Mononuclear cell (primary cell): Measurements from ENCODE around the gene OSBP2. TPM values are rescaled to one million over a fixed set of nuclear protein-coding genes. Genes with fewer than 3 reads are reported as not detected.

Experiments used
- H3K27me3 ChIP-seq: 2 replicates; pipeline ENCODE4 v1.6.0; 2011; ENCODE audit warnings: low read length, control low read depth; ENCODE audit not compliant: insufficient read depth
- H3K4me1 ChIP-seq: 2 replicates; pipeline ENCODE4 v1.5.1; 2011; ENCODE audit warnings: mild to moderate bottlenecking, low read length, control low read depth; ENCODE audit not compliant: insufficient read depth
- H3K4me3 ChIP-seq: 2 replicates; pipeline ENCODE4 v1.5.1; 2011; ENCODE audit warnings: mild to moderate bottlenecking, low read length, moderate library complexity
- H3K9me3 ChIP-seq: 2 replicates; pipeline ENCODE4 v1.5.1; 2011; ENCODE audit warnings: low read depth, mild to moderate bottlenecking, control low read depth, low read length
- total RNA-seq: library from RNA; depleted of rRNA; stranded (reverse); fragments of >200 nt; gene quantifications from one replicate; pipeline ENCODE4 v1.2.3, GENCODE V29; 2012

The OSBP2 gene
- total RNA-seq, 1 donor: 3.1 TPM

DNA sequence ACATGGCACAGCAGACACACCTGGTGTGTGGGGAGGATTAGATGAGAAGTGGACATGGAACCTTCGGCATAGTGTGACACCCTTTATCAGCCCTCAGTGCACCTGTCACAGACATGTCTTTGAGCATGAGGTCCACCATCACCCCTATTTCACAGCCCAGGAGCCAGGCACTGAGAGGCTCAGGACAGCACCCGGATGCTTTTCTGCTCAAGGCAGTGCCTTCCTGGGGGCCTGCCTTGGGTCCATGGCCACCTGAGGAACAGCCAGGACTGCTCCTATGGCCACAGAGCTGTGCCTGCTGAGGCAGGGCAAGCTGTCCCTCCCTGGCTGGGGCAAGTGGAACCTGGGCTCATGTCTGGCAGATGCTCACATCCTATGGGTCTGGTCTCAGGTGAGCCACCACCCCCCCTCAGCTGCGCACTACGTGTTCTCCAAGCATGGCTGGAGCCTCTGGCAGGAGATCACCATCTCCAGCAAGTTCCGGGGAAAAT, 198.1 kb downstream of the OSBP2 start:
- H3K4me1 ChIP-seq: no peaks in the 10 kb centered on the region
- H3K27me3 ChIP-seq: no peaks in the 10 kb centered on the region

DNA sequence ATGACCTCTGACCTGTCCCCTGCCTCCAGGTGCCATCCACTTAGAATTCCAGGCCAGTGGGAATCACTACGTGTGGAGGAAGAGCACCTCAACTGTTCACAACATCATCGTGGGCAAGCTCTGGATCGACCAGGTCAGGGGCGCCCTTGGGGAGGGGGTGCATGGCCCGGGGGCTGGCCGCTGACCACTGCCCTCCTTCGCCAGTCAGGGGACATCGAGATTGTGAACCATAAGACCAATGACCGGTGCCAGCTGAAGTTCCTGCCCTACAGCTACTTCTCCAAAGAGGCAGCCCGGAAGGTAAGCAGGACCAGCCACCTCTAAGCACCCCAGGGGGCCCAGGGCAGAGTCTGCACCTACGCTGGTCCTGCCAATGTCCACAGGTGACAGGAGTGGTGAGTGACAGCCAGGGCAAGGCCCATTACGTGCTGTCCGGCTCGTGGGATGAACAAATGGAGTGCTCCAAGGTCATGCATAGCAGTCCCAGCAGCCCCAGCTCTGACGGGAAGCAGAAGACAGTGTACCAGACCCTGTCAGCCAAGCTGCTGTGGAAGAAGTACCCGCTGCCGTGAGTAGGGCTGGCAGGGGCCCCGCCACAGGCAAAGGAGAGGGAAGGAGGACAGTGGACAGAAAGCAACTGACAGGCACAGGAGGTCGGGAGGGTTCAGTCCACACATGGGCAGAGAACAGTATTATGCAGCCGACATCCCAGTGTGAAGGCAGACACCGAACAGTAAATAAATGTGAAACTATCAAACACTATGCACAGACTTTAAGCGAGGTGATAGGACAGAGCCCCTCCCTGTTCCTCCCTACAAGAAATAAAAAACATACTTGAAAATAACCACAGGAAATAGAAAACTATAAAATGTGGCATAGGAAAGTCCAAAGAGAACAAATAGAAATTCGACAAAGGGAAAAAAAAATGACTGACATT, 199.0 kb downstream of the OSBP2 start:
- Histone ChIP-seq H3K4me3 (no peak overlapping the region), H3K9me3 (no peaks in the 10 kb centered on the region), H3K4me1 (no peaks in the 10 kb centered on the region), H3K27me3 (no peaks in the 10 kb centered on the region)

More for the DNA sequence above, 198.1 kb downstream of the OSBP2 start:
- no peak overlapping the region for H3K4me3 ChIP-seq
- H3K9me3 ChIP-seq: no peaks in the 10 kb centered on the region

DNA sequence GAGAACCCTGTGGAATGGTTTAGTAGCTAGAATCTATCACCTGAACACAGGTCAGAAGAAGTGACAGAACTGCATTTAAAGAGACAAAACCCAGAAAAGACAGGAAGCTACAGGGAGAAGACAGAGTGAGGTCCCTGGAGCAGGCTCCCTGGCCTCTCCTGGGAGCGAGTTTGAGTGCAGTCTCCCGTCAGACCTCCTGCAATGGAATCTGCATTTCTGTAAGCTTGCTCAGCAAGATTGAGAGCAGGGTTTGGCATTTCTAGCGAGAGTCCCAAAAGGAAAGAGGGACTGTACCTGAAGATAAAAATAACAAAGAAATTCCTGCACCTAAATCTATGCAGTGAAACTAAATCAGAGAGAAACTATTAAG, 199.7 kb downstream of the OSBP2 start:
- Histone ChIP-seq H3K4me1 (no peaks in the 10 kb centered on the region), H3K27me3 (no peaks in the 10 kb centered on the region), H3K9me3 (peaks cover 4% of the 10 kb centered on the region), H3K4me3 (no peak overlapping the region)

DNA sequence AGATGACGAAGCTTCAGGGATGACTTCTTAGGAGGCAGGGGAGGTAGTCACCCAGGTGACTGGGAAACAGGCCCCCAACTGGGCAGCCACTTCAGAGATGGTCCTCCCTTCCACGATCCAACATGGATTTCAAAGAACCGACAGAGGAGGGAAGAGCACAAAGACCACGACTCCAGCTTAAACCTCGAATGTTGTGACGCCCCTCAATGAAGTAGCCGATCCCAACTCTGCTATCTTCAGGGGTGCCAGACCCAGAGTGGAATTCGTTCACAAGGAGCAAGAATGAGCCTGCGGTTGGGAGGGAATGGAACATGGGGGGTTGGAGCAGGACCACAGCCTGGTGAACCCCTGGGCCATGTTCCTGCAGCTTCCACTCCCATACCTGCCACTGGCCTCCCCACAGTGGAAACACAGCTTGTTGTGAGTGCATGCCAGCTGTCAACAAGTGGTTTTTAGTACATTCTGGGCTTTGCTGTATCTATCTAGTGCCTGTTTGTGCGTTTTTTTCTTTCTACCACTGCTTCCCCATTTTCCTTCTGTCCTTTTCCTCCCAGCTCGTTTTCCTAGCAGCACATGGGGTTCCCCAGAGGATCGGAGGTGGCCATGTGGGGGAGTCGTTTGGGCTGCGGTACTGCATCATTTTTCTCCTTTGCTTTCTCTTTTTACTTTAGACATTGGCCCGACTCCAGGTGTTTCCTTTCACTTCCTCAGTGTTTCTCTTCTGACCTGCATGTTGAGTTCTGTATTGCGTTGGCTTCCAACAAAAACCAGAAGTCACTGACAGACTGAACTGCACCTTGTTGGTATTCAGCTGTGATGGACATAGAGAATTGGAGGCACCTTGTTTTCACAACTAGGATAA, 208.1 kb downstream of the OSBP2 start:
- no peak overlapping the region for H3K4me3 ChIP-seq
- H3K27me3 ChIP-seq: no peaks in the 10 kb centered on the region
- H3K9me3 ChIP-seq: peaks cover 5% of the 10 kb centered on the region
- no peaks in the 10 kb centered on the region for H3K4me1 ChIP-seq

DNA sequence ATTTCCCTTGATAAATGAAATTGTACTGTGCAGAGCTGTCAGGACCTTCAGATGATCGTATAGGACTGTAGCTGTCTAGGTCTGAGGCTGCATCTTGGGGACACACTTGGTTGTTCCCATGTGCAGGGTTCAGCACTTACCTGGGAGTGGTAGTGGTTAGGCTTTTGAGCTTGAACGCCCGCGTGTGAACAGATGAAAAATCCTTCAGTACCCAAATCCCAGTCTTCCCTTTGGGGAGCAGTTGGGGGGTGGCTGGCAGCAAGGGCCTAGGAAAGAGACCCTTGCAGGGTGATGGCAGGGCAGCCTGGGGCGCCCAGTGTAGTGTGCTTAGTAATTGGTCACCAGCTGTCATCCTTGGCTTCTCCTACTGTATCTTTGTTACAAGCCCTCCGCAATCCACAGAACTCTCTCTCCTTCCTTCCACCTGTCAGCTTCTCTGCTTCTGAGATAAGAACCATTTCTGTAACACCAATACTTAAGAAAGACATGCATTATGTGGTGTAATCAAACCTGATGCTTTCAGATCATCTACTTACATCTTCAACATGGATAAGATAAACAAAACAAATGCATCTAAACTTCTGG, 209.3 kb downstream of the OSBP2 start:
- H3K4me3 ChIP-seq: no peak overlapping the region
- peaks cover 4% of the 10 kb centered on the region for H3K9me3 ChIP-seq
- H3K27me3 ChIP-seq: no peaks in the 10 kb centered on the region
- no peaks in the 10 kb centered on the region for H3K4me1 ChIP-seq

DNA sequence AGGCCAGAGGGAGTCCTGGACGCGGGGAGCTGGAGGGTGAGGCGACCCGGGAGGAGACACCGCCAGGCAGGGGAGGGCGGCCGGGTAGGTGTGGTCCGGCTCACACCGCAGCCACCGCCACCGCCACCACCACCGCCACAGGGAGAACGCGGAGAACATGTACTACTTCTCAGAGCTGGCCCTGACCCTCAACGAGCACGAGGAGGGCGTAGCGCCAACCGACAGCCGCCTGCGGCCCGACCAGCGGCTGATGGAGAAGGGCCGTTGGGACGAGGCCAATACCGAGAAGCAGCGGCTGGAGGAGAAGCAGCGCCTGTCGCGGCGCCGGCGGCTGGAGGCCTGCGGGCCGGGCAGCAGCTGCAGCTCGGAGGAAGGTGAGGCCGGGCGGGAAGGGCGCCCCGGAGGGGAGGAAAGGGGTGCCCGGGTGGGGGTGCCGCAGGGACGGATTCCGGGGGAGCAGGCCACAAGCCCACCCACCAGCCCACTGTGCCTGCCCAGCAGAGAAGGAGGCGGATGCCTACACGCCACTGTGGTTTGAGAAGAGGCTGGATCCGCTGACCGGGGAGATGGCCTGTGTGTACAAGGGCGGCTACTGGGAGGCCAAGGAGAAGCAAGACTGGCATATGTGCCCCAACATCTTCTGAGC, 211.1 kb downstream of the OSBP2 start:
- Histone ChIP-seq H3K4me3 (no peak overlapping the region), H3K27me3 (no peaks in the 10 kb centered on the region), H3K4me1 (no peaks in the 10 kb centered on the region), H3K9me3 (no peaks in the 10 kb centered on the region)

DNA sequence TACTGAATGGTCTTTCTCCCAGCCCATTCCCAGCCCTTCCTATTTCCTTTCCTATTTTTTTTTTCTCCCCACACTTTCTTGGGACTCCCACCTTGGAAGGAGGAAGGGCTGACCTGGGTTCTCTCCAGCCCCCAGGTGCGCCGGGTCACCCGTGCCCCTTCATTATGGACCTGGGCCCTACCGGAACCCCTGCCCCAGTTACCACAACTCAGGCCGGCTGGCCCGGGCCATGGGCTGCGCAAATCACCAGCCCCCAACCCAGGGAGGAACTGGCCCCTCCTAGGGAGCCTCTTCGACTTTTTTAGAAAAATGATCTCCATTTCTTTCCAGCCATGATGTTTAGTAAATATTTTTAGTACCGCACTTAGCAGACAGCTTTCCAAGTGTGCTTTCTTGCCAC, 211.7 kb downstream of the OSBP2 start:
- no peak overlapping the region for H3K4me3 ChIP-seq
- no peaks in the 10 kb centered on the region for H3K9me3 ChIP-seq

DNA sequence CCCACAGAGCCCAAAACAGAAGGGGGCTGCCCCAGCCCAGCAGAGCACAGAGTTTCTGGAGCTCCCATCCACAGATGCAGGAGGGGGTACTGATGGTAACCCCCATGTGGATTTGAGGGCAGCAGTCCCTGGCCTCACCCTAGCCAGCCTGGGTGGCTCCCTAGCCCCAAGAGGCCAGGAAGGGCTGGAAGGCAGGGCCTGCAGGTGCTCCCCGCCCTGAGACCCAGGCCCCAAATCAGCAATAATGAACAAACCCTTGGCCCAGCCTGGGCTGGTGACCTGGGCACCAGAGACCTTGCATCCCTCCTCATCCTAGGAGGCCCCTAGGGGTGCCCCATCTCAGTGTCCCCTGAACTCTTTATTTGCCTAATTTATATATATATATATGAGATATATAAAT, 212.3 kb downstream of the OSBP2 start:
- H3K9me3 ChIP-seq: no peaks in the 10 kb centered on the region
- H3K4me1 ChIP-seq: no peaks in the 10 kb centered on the region
- H3K4me3 ChIP-seq: no peak overlapping the region
- no peaks in the 10 kb centered on the region for H3K27me3 ChIP-seq

More for the DNA sequence above, 211.7 kb downstream of the OSBP2 start:
- no peaks in the 10 kb centered on the region for H3K27me3 ChIP-seq
- no peaks in the 10 kb centered on the region for H3K4me1 ChIP-seq

DNA sequence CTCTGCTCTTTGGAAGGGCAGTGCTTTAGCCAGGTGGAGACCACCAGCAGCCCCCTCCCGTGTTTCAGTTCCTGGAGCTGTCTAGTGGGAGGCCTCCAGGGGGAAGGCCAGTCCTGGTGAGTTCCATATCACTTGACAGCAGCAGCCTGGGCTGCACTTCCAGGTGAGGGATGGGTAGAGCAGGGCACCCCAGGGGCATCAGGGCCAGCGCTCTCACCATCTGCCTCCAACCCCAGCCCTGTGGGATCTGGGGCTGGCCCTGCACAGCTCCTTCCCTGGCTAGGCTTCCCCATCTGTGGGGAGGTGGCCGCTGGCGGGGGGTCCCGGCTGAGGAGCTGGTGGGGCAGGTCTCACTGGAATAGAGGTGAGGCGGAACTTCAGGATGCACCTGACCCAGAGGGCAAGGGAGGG, 213.4 kb downstream of the OSBP2 start:
- H3K9me3 ChIP-seq: no peaks in the 10 kb centered on the region
- no peak overlapping the region for H3K4me3 ChIP-seq
- no peaks in the 10 kb centered on the region for H3K27me3 ChIP-seq
- H3K4me1 ChIP-seq: no peaks in the 10 kb centered on the region

DNA sequence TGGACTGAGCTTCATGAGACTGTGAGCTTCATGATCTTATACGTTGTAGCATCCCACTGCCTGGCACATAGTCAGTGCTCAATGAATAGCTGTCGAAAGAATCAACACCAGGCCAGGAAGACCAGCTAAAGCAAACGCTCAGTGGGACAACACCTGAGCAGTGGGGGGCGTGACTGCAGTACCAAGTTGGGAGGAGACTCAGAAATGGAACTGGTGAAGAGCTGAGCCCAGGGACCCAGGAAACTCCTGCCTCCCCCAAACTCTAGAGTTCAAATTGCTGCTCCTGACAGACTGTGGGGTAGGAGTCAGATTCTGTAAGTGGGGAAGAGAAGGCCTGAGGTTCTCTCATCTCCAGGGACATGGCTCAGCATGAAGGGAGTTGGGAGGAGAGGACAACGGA, 214.6 kb downstream of the OSBP2 start:
- Histone ChIP-seq H3K4me1 (no peaks in the 10 kb centered on the region), H3K4me3 (no peak overlapping the region), H3K9me3 (no peaks in the 10 kb centered on the region), H3K27me3 (no peaks in the 10 kb centered on the region)

DNA sequence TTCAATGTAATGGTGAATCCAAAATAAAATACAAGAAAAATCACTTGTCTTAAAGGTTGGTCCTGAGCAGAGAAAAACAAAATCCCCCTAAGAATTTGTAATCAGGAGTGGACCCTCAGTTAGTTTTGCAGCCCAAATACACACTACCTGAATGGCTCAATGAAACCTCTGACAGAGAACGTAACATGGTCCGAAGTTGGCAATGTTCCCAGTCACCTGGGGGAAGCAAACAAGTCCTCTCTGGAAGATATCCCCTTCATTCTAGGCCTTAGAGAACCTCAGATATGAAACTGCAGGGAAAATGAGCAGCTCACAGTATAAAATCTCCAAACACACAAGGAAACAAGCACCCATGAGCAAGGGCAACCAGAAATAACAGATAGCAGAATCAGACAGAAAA, 215.7 kb downstream of the OSBP2 start:
- no peaks in the 10 kb centered on the region for H3K27me3 ChIP-seq
- H3K9me3 ChIP-seq: peaks cover under 1% of the 10 kb centered on the region
- no peaks in the 10 kb centered on the region for H3K4me1 ChIP-seq
- no peak overlapping the region for H3K4me3 ChIP-seq

DNA sequence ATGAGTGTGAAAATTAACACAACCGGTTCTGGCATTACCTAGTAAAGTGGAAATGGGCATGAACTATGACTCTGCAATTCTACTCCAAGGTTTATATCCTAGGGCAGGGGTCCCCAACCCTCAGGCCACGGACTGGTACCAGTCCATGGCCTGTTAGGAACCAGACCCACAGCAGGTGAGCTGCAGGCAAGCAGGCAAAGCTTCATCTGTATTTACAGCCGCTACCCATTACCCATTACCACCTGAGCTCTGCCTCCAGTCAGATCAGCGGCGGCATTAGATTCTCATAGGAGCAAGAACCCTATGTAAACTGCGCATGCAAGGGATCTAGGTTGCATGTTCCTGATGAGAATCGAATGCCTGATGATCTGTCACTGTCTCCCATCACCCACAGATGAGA, 224.1 kb downstream of the OSBP2 start:
- no peak overlapping the region for H3K4me3 ChIP-seq
- no peaks in the 10 kb centered on the region for H3K27me3 ChIP-seq
- peaks cover 5% of the 10 kb centered on the region for H3K9me3 ChIP-seq
- H3K4me1 ChIP-seq: peaks cover 18% of the 10 kb centered on the region

DNA sequence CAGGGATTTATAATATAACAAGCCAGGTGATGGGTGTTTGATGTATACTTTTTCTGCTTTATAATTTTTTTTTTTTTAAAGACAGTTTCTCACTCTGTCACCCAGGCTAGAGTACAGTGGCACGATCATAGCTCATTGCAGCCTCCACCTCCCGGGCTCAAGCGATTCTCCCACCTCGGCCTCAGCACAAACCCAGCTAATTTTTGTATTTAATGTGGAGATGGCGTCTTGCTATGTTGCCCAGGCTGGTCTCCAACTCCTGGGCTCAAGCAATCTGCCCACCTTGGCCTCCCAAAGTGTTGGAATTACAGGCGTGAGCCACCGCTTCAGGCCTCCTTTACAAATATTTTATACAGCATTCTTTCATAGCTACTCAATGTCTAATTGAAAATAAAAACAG, 225.3 kb downstream of the OSBP2 start:
- no peak overlapping the region for H3K4me3 ChIP-seq
- no peaks in the 10 kb centered on the region for H3K27me3 ChIP-seq
- peaks cover 18% of the 10 kb centered on the region for H3K4me1 ChIP-seq
- H3K9me3 ChIP-seq: peaks cover 5% of the 10 kb centered on the region

DNA sequence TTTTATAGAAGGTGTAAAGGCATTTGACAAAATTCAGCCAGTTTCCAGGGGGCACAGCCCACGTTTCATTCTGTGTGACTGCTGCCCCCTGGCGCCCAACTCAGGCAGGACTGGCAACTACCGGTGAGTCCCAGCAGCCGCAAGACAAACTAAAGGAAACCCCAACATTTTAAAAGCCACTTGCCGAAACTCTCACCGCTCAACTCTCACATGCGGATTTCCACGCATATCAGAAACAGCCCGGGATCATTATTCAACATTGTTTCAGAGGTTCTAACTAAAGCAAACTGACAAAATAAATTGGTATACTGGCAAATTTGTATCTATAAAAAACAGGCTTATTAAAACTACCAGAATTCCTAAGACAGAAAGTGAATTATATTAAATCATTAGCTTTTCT, 225.7 kb downstream of the OSBP2 start:
- Histone ChIP-seq H3K9me3 (peaks cover 5% of the 10 kb centered on the region), H3K27me3 (no peaks in the 10 kb centered on the region), H3K4me1 (peaks cover 18% of the 10 kb centered on the region), H3K4me3 (no peak overlapping the region)
